ENCODE measurements around the gene PAAF1. TPM values are rescaled to one million over a fixed set of nuclear protein-coding genes. Genes with fewer than 3 reads are reported as not detected.

The PAAF1 gene
- total and polyA plus RNA-seq, 10 of the 15 experiments (the other 5 are each of a cell fraction or from before 2014, with no cell fraction given): 13.7 to 70.6 (median 29.1) TPM

GRCh38 chr11:73975479-73975757 is 98.6 kb downstream of the PAAF1 start:
- H3K9me3 ChIP-seq (replicated peaks; ENCODE audit: control insufficient read depth, insufficient read depth, low read length): no peaks in the 10 kb centered on the region
- 74% methylated on average over 6 of the region's 6 CpGs for WGBS (ENCODE audit: insufficient coverage, insufficient replicate concordance, low lambda C conversion rate, missing lambda C conversion rate)
- H4K20me1 ChIP-seq (ENCODE audit: control insufficient read depth, insufficient read depth): no peaks in the 10 kb centered on the region
- ChIA-PET POLR2A (no interaction called here), CTCF (interaction anchor here (1.4 kb wide), 1 partner anchor 11 kb away, joined by 3 read pairs; no protein-coding TSS in a partner anchor), SMC1A (ENCODE audit: uncharacterized antibody, unreplicated experiment) (no interaction called here), RAD21 (ENCODE audit: unreplicated experiment) (no interaction called here)
- FAIRE-seq (no peak), DNase-seq (ENCODE audit: low read depth, low spot score) (no peak), ATAC-seq (no peak)
- H2AFZ ChIP-seq (ENCODE audit: control insufficient read depth, low read depth, low read length): no peak overlapping the region
- no peak overlapping the region for H3K27ac ChIP-seq (ENCODE audit: control insufficient read depth, insufficient read depth)
- no peak overlapping the region for H3K9ac ChIP-seq (ENCODE audit: control insufficient read depth, insufficient read depth, low read length)
- H3K36me3 ChIP-seq (ENCODE audit: control insufficient read depth in 2 of 2, insufficient read depth in 2 of 2, low read length in 1 of 2): peaks cover 28 to 30% of the 10 kb centered on the region in 2 experiments
- in situ Hi-C loops (cut with MboI) (no loop called here), intact Hi-C loops (cut with micrococcal nuclease; ENCODE audit: unreplicated experiment) (no loop called here)
- H3K4me1 ChIP-seq (ENCODE audit: control insufficient read depth, insufficient read depth, low read length): peaks cover 18% of the 10 kb centered on the region
- no TSS peak for BruUV-seq (replicated peaks)
- H3K27me3 ChIP-seq (replicated peaks in 1 of 2; ENCODE audit: control insufficient read depth in 2 of 2, insufficient read depth in 2 of 2, low read length in 1 of 2): no peaks in the 10 kb centered on the region
- peaks cover 23% of the 10 kb centered on the region for H3K79me2 ChIP-seq (ENCODE audit: control insufficient read depth, insufficient read depth, low read length)
- H3K4me2 ChIP-seq (ENCODE audit: control insufficient read depth, insufficient read depth): no peak overlapping the region
- no peak overlapping the region for H3K4me3 ChIP-seq
- TF ChIP-seq SPI1 (IDR thresholded peaks at IDR 0.05; ENCODE audit: borderline replicate concordance, insufficient read depth, low read depth, low read length) (no peak), MTA2 (IDR thresholded peaks at IDR 0.05; ENCODE audit: low read depth) (no peak), NFYA (IDR thresholded peaks at IDR 0.05; ENCODE audit: borderline replicate concordance, low read depth, low read length) (no peak), PRDM15 (CRISPR knock-in tag; IDR thresholded peaks at IDR 0.05) (no peak), SMAD5 (IDR thresholded peaks at IDR 0.05; ENCODE audit: low read depth) (no peak), IRF4 (IDR thresholded peaks at IDR 0.05; ENCODE audit: low read depth, low read length) (no peak), TARDBP (IDR thresholded peaks at IDR 0.05; ENCODE audit: borderline replicate concordance) (no peak), SMC3 (IDR thresholded peaks at IDR 0.05; ENCODE audit: borderline replicate concordance, low read length) (no peak), ZNF217 (IDR thresholded peaks at IDR 0.05) (no peak), BCLAF1 (IDR thresholded peaks at IDR 0.05) (no peak), NR2C1 (IDR thresholded peaks at IDR 0.05) (no peak), CEBPB (IDR thresholded peaks at IDR 0.05; ENCODE audit: borderline replicate concordance in 1 of 2, low read depth in 2 of 2, low read length in 2 of 2) (no peak), SMAD1 (IDR thresholded peaks at IDR 0.05; ENCODE audit: low read depth, partially characterized antibody) (no peak), ZZZ3 (IDR thresholded peaks at IDR 0.05; ENCODE audit: control insufficient read depth, insufficient read length, low read depth) (no peak), RAD21 (IDR thresholded peaks at IDR 0.05; ENCODE audit: insufficient read depth, low read depth, low read length) (no peak)
